GM12872 (cell line): ENCODE results near the gene SPON2.
A peak's percentile ranks its signal among the peaks of the same experiment; 100 is the strongest.

Experiments
- CTCF ChIP-seq: IDR thresholded peaks from 3 replicates; pipeline ENCODE4 v1.5.1; 2011; ENCODE audit warnings: low read depth, mild to moderate bottlenecking, low read length, moderate library complexity; ENCODE audit not compliant: insufficient read depth

Gene SPON2

GRCh38 chr4:1167244-1167949 is 5.0 kb downstream of the SPON2 start:
- TF ChIP-seq CTCF = peak; percentile 95

GRCh38 chr4:1166509-1167243 is 5.7 kb downstream of the SPON2 start:
- TF ChIP-seq CTCF = no peak

GRCh38 chr4:1164956-1165545 is 7.3 kb downstream of the SPON2 start:
- no peak for TF ChIP-seq CTCF

GRCh38 chr4:1164444-1164843 is 7.9 kb downstream of the SPON2 start:
- TF ChIP-seq CTCF = no peak

GRCh38 chr4:1164040-1164439 is 8.3 kb downstream of the SPON2 start:
- no peak for TF ChIP-seq CTCF

GRCh38 chr4:1160351-1160750 is 12.0 kb downstream of the SPON2 start:
- TF ChIP-seq CTCF = no peak

- TF ChIP-seq CTCF = no peak
These were observed 16.3 kb downstream of the SPON2 start for GRCh38 chr4:1156069-1156468.
